NCI-H1105 (cell line): ENCODE results near the gene BCR.

Experiments used
- DNase-seq: peaks from one replicate; lab custom pipeline; 2025; lab: John Stamatoyannopoulos, UW

The BCR gene

DNA sequence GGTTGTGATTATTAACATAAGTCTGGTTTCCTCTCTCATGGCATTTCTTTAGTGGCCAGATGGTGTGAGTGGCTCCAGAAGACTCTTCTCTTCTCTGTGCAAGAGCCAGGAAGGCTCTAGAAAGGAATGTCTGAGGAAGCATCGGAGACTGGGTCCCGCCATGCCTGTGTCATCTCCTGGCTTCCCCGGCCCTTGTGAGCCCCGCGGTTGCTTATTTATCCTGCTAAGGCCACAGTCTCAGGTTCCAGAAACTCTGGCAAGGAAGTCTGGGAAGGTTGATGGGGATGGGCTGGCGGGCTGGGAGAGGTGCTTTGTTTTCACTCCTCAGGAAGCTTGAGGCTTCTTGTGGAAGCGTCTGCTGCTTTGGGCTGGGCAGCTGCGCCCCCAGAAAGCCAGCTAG, 18.9 kb downstream of the BCR start:
- no peak for DNase-seq

DNA sequence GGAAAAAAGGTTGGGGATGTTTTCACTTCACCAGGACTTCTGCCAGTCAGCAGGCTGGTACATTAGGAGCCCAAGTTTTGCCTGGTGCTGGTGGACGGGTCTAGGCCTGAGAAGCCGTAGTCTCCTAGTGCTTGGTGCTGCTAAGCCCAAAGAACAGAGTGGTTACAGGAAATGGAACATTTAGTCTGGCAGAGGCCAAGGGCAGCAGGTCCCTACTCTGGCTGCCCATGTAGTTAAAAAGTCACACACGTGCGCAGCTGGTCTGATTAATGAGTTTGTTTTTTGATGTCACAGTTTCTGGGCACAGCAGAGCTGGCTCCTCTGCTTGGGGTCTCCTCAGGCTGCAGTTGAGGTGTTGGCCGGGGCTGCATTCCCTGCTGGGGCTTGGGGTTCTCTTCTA, 20.6 kb downstream of the BCR start:
- no peak for DNase-seq

DNA sequence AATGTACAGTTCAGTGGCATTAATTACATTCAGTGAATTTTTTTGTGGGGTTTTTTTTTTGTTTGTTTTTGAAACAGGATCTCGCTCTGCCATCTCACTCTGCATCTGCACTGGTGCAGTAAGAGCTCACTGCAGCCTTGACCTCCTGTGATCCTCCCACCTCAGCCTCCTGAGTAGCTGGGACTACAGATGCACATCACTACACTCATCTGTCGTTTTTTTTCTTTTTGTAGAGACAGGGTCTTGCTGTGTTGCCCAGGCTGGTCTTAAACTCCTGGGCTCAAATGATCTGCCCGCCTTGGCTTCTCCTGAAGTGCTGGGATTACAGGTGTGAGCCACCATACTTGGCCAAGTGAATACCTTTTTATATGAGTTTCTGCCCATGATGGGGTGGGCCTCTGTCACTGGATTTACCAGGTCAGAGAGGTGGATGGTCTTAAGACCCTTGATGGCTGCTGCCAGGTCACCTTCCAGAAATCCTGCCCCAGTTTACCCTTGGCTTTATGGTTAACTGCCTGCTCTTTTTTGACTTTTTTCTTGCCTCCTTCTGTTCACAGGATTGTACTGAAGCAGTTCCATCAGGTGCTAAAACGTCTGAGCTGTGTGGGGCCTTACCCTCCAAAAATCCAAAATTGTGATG, 22.6 kb downstream of the BCR start:
- no peak for DNase-seq

DNA sequence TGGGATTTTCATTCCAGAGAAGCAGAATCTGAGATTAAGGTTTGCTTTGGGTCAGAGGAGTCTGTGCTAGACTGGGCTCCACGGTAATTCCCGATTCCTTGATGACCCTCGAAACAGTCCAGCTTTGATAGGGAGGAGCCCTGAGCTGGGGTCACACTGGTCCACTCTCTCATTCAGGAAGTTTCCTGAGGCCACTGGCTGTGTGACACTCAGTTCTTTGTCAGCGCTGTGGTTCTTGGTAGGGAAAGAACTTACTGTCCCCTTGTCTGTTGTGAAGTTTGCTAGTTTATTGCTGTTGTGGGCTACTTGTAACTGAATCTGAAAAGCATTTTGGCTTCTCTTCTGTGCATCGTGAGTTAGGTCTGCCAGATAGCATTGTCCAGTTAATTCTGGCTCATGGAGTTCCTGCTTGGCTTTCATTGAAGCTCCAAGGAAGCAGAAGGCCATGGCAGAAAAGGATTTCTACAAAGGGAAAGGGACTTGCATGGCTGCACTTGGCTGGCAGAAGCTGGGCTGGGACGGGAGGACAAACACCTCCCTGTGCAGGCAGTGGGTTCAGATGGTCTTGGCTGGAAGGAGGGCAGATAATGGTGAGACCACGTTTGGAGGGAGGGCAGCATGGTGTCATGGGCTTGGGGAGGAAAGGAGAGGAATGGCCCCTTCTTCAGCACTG, 23.3 kb downstream of the BCR start:
- DNase-seq, result no peak

DNA sequence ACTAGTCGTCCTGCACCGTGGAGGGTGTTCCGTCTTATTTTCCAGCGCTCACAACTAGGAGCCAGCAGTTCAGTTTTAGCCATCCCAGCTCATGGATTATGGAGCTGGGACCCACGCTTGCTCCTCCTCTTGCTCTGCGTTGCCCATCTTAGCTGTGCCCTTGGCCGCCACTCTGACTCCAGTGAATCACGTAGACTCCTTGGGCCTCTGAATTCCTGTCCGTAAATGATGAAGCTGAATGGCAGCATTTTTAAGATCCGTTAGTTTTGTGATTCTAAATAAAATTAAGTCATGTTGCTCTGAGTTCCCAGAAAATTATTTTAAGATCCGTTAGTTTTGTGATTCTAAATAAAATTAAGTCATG, 23.8 kb downstream of the BCR start:
- DNase-seq, result no peak

DNA sequence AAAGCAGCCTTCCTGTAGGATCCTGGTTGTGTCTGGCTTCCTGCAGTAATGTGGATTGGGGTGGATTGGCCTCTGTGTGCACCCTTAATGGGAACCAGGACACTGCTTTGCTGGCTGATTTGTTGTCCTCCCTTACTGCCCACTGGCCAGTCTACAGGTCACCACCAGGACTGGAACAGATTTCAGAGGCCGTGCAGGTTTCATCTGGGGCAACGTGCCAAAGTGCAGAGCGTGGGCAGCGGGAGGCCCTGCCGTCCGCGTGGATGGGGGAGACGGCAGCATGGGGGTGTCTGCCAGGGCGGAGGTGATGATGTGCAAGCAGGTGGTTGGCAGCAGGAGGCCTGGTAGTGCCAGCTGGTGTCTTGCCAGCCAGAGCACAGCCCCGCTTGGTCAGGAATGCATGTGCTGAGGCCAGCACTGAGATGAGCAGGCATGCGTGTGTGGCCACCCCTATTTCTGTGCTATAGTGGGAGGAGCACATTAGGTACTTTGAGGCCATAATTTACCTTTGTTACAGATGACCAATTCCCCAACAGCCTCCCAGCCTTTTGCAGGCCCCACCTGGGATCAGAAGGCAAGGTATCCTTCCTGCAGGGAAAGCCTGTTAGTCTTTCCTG, 24.3 kb downstream of the BCR start:
- DNase-seq, result peak; percentile 82

DNA sequence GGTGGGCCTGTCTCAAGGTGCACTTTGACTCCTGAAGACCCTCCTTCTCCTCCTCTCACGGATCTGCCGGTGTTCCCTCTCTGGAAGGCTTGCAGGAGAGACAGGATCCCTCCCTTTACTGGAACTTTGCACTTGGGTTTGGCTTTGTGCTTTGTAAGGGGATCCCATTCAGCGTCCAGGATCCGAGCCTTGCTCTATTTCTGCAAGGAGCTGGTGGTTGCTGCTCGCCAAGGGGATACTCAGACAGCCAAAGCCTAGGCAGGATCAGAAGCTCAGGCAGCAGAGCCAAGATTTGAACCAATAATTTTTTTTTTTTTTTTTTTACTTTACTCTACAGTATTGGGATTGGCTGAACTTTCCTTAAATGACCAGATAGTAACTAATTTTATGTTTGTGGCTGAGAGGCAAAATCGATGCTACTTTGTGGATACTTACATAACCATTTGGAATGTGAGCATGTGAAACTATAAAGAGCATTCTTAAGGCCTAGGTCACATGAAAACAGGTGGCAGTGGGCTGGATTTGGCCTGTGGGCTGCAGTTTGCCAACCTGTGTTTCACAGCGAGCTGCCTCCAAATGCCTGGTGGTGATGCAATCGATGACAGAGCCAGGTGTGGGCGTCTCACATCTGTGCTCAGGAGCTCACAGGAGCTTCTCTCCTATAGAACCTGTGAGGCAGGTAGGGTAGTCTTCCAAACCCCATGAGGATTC, 25.2 kb downstream of the BCR start:
- no peak for DNase-seq

DNA sequence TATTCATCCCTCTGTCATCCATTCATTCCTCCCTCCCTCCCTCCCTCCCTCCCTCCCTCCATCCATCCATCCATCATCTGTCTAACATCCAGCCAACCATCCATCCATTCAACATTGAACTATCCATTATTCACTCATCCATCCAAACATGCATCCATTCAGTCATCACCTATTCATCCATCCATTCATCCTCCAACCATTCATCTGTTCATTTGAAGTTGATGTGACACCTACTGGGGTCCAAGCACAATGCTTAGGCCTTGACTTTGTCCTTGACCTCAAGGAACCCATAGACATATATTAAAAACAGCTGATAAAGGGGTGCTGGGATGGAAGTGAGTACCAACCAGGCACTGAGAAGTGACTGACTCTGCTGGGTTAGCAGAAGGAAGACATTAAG, 26.6 kb downstream of the BCR start:
- DNase-seq, result no peak

DNA sequence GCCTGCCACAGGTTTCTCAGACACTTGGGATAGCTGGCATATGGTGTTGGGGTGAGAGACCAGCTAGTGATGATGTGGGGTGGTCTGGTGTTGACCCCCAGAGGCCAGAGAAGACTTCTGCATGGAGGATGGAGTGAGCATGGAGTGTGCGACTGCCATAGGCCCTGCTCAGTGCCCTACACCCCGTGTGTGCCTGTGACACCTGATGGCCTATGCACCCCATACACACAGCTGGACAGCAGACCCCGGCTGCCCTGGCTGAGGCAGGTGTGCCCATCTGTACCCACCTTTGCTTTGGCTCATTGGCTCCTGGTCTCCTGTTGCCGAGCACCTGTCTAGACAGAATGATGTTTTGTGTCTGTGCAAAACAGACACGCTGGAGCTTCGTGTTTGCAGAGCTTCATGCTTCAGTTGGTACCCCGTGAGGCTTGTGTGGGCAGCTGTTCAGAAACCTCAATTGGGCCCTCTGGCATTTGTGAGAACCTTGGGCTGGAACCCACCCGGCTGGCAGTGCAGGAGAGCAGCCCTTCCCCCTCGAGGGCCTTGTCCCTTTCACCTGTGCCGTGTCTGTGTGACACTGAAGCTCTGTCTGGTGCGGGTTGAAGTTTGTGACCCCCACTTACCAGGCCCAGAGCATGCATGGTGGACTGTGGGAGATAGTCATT, 27.6 kb downstream of the BCR start:
- DNase-seq, result peak; percentile 79

DNA sequence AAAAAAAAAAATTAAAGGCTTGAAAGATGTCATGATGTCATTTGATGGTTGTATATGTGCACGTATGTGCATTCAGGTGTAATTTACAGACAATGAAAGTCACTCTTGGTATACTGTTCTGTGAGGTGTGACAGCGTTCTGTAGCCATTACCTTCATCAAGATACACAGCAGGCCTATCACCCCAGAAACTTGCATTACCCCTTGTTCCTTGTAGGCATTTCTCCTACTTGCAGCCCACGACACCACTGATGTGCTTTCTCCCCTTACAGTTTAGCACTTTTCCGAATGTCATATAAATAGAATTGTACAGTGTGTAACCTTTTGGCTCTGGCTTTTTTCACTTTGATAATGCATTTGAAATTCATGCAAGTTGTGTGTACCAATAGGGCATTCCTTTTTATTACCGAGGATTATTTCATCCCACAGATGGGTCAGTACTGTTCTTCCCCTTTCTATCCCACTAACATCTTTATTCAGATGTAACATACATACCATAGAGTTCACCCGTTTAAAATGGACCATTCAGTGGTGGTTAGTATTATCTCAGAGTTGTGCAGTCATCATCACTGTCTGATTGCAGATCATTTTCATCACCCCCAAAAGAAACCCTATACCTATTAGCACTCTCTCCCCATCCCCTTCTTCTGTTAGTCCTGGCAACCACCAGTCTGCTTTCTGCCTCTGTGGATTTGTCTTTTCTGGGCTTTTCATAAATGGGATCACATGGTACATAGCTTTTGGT, 30.3 kb downstream of the BCR start:
- DNase-seq, result no peak

DNA sequence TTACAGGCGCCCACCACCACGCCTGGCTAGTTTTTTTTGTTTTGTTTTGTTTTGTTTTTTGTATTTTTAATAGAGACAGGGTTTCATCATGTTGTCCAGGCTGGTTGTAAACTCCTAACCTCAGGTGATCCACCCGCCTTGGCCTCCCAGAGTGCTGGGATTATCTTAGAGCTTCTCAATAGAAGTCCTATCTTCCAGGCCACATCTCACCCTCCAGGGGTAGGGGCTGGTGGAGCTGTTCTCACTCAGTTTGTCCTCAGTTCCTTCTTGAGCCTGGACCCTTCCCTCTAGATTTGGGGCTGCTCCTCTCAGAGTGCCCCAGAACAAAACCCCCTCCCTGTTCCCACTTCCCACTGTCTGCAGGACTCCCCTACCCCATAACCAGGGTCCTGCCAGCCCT, 31.3 kb downstream of the BCR start:
- no peak for DNase-seq

DNA sequence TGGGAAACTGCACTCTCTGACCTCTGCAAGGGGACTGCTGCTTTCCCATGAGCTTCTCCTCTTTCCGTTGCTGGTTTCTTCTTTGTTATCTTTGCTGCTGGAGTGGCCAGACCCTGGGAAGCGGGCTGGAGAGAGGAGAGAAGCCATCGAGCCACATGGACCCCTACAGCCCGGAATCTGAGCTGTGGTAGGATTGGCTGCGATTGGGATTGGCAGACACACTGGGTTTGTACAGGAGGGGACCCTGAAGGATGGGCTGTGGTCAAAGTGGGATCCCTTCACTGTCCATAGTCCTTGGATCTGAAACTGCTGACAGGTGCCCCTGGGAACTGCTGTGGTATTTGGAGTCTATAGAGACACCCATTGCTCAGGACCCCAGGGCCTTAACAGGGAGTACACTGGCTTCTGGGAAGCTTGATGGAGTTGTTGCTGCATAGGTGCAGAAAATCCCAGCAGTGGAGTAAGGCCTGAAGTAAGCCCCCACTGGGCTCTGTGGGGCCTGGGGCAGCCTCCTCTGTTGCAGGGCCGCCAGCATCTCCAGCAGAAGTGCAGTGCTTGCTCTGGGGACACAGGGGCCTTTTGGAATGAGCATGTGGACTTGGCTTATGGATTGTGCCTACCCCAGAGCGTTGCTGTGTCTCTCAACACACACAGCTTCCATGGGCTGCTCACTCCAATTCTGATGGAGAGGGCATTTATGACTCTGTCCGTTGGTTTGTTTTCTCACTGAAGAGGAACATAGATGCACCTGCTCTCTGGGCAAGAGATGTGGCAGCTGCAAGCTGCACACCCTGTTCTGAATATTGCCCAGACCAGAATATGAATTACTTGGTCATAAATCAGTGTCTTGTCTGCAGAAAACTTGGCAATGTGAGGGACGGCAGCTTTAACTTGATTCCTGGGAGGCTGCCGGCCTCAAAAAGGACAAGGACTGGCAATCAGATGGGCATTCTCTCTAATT, 32.0 kb downstream of the BCR start:
- DNase-seq, result peak; percentile 81

DNA sequence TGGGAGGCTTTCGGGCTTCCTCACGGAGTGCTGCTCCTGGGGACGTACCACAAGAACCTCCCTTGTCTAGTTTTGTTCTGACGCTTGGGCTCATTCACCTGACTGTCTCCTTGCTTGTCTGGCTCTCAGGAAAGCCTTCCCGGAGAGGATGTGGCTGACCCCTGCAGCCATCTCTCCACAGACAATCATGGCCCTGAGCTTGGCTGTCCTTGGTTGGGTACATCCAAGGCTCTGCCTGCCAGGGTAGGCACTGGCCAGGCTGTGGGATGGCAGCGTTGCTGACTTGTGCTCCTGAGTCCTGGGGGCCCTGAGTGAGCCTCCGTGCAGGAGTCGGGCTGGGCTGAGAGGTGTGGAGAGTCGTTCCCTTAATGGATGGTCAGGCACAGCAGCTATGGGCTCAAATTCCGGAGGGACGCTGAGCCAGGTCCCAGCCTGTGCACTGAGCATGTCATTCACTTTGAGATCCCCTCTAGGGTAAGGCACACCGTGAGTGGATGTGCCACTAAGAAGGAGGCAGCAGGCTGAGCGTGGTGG, 32.8 kb downstream of the BCR start:
- DNase-seq, result no peak

DNA sequence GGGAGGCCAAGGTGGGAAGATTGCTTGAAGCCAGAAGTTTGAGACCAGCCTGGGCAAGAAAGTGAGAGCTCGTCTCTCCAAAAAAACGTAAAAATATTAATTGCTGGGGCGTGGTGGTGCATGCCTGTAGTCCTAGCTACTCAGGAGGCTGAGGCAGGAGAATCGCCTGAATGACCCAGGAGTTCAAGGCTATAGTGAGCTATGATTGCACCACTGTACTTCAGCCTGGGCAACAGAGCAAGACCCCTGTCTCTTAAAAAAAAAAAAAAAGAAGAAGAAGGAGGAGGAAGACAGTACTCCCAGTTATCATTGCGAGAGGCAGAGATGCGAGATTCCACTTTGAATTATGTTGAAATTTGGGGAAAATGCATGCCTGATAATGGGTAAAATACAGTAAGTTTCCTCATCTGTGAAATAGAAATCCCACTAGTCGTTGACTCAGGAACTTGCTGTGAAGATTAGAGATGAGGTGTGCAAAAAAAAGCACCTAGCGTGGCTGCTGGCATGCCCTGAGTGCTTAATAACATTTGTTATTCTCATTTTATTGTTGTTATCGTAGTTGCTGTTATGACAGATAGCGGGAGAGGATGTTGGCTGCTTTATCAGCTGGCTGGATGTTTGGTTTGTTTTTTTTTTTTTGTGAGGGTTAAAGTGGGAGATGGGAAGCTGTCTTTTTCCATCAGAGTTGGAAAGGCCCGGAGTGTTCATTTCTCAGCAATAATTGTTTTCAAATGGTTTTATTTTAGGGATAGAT, 33.4 kb downstream of the BCR start:
- DNase-seq, result no peak

DNA sequence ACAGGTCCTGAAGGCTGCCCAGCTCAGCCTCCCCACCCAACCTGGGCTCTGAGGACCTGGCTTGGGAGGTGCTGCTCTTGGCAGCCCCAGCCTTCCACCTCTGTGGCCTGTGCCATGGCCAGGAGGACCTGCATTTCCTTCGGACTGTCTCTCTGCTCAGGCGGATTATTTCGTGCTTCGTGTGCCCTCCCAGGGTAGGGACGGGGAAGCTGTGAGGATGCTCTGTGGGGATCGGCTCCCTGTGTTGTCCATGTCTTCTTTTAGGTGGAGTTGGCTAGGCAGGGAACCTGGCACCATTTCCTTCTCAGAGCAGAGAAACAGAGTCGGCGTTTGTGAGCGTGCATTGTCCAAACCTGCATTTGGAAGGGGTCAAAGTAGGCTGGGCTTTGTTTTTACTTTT, 34.1 kb downstream of the BCR start:
- no peak for DNase-seq

DNA sequence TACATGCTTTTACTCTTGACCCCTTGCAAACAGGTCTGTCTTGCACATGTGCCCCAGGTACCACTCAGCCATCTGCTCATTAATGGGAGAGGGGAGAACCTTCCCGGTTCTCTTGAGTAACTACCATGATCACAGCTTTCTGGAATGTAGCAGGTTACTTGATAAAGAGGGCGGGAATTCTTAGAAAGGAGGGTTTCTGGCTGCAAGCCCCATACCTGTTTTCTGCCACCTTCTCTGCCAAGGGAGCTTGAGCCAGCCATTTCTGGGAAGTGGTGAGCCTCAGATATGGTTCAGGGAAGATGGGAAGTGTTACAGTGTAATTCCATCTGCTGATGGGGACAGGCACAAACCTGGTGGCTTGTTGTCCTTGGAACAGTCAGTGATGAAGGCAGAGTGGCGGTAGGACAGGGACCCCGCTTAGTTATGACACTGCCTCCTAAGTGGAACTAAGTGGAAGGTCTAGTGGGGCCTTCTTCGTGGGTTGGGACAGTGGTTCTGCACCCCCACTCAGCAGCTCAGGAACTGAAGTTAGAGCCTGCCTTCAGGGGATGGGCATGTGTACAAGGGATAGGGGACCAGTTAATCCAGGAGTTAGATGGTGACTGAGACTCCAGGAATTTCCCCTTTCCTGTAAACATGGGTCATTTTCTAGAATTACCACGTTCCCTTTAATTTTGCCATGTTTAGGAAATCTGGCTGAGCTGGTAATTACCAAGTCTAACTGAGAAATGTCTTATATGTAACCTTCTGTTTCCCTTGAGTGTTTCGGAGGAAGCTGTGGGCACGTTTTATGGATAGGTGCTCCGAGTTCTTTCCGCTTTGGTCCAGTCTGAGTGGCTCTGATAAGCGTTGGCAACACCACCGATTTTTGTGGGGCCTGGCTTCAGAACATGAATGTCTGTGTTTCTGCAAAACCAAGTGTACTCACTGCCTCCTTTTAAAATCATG, 35.3 kb downstream of the BCR start:
- DNase-seq, result no peak

DNA sequence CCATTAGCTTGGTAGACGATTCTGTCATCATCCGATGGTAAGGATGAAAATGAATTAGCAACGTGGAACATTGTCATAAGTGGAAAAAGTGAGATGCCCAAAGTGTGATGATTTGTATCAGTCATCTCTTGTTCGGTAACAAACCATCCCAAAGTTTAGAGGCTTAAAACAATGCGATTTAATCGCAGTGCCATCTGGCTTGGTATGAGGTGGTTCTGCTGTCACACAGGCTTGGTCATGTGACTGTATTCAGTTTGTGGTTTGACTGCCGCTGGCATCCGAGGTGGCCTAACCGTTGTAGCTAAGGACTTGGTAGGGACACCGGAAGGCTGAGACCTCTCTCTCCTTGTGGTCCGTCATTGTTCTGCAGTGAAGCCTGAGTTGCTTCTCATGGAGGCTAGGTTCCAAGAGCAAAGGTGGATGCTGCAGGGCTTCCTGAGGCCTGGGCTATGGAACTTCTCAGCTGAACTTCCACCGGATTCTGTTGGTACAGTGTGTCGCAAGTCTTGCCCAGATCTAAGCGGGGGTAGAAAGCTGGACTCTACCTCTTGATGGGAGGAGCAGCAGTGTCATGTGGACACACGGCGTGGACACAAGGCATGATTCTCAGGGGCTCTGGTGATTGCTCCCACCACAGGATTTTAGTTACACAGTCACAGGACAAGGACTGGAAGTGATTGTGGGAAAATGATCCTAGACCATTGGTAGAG, 36.3 kb downstream of the BCR start:
- DNase-seq, result no peak
